ENCODE data around the gene MPO. TPM values are rescaled to one million over a fixed set of nuclear protein-coding genes. Genes with fewer than 3 reads are reported as not detected.

MPO gene
- total RNA-seq, 1 donor from 2014 or later, result 0.35 TPM

DNA sequence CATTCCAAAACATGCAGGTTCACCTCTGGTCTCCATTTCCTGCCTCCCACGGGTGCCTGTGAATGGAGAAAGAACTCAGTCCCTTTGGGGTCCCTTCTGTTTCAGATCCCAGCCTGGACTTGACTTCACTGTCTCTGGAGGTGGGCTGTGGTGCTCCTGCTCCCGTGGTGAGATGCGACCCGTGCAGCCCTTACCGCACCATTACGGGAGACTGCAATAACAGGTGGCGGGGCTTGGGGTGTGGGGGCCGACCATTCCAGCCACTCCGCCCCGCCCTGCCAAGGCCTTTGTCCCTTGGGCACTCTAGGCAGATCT, 31.8 kb downstream of the MPO start:
- no peak overlapping the region for H3K27ac ChIP-seq
- no peaks in the 10 kb centered on the region for H3K9me3 ChIP-seq
- H3K4me3 ChIP-seq, result peak overlapping the region; percentile 47
- no peak for DNase-seq
- TF ChIP-seq, protein P1, sequence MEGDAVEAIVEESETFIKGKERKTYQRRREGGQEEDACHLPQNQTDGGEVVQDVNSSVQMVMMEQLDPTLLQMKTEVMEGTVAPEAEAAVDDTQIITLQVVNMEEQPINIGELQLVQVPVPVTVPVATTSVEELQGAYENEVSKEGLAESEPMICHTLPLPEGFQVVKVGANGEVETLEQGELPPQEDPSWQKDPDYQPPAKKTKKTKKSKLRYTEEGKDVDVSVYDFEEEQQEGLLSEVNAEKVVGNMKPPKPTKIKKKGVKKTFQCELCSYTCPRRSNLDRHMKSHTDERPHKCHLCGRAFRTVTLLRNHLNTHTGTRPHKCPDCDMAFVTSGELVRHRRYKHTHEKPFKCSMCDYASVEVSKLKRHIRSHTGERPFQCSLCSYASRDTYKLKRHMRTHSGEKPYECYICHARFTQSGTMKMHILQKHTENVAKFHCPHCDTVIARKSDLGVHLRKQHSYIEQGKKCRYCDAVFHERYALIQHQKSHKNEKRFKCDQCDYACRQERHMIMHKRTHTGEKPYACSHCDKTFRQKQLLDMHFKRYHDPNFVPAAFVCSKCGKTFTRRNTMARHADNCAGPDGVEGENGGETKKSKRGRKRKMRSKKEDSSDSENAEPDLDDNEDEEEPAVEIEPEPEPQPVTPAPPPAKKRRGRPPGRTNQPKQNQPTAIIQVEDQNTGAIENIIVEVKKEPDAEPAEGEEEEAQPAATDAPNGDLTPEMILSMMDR (IDR thresholded peaks at IDR 0.05), result no peak
- no peaks in the 10 kb centered on the region for H3K27me3 ChIP-seq
- no peaks in the 10 kb centered on the region for H3K36me3 ChIP-seq
- intact Hi-C loops (cut with DNase I), result no loop called here
- no peak for ATAC-seq
- H3K4me1 ChIP-seq, result peaks cover 7% of the 10 kb centered on the region

DNA sequence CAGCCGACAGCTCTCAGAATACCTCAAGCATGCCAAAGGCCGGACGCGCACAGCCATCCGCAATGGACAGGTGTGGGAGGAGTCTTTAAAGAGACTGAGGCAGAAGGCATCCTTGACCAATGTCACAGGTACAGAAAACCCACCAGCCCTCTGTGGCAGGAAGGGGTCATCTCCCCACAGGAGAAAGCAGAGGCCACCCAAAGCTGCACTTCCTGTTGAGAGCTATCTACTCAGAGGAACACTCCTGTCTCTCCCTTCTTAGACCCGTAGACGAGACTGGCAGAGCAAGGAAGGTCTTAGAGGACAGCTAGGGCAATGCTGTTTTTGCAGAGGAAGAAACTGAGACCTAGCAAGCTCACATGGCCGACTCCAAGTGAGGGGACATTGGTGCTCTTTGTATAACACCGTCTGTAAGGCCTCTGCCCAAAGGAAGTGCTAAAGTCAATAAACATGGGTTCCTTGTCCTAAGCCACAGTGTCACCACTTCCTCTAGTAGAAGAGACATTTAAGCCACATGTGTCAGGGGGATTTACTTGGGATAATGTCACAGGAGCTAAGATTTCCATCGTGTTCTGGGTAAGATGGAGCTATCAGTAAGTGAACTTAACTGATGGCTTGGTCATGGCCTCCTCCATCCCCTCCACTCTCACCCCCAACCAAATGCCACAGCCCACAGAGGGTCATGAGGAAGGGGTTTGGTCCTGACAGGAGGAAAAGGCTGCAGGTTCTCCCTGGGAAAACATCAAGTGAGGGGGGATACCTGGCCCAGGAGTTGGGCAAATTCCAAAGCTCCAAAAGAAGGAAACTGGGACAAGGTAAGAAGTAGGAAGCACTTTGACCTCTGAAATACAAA, 33.0 kb downstream of the MPO start:
- H3K27me3 ChIP-seq, result no peaks in the 10 kb centered on the region
- H3K36me3 ChIP-seq, result no peaks in the 10 kb centered on the region
- TF ChIP-seq, protein P1 (IDR thresholded peaks at IDR 0.05), result no peak
- H3K4me3 ChIP-seq, result no peak overlapping the region
- ATAC-seq (no peak), DNase-seq (no peak)
- peaks cover 7% of the 10 kb centered on the region for H3K4me1 ChIP-seq
- H3K27ac ChIP-seq, result no peak overlapping the region
- H3K9me3 ChIP-seq, result no peaks in the 10 kb centered on the region
- intact Hi-C loops (cut with DNase I), result no loop called here

DNA sequence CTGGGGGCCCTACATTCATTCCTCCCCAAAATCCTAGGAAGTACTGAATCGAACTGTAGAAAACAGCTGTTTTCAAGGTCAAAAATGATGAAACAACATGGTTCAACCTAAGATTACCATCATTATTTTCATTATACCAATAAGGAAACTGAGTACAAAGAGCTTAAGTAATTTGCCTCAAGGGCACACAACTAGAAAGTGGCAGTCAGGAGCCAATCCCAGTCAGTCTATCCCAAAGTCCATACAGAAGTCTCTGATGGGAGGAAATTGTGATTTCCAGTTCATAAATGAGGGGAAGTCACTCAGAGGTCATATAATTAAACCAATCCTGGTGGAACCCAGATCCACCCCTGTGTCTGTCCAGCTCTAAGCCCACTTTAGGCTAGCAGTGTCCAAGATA, 34.0 kb downstream of the MPO start:
- ATAC-seq, result no peak

DNA sequence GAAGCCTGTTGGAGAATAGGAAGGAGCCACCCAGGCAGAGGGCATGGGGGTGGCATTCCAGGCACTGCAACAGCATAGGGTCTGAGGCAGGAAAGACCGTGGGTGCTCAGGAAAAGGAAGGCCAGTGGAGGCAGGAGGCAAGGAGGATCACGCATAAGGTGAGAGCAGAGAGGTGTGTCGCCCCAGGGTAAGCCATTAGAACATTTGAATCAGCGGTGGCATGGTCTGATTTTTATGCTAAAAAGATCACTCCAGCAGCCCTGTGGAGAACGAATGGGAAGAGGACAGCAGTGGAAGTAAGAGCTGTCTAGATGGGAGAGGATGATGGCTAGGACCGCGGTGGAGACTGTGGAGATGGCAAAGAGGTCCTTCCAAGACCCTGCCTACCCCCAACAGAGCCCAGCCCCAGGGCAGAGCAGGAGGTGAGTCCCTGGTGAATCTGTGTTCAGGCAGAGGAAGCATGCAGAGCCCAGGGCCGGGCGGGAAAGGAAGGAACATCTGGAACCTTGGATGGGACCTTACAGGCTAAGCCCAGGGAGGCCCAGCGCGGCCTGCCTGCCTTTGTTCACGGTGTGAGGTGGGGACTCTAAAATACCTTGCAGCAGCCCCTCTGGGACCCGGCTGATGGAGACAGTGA, 34.5 kb downstream of the MPO start:
- DNase-seq, result no peak
- no peak for ATAC-seq
- peaks cover 7% of the 10 kb centered on the region for H3K4me1 ChIP-seq
- intact Hi-C loops (cut with DNase I), result no loop called here
- no peaks in the 10 kb centered on the region for H3K9me3 ChIP-seq
- peaks cover 14% of the 10 kb centered on the region for H3K27me3 ChIP-seq
- no peaks in the 10 kb centered on the region for H3K36me3 ChIP-seq
- no peak overlapping the region for H3K4me3 ChIP-seq
- H3K27ac ChIP-seq, result no peak overlapping the region
- TF ChIP-seq, protein P1 (IDR thresholded peaks at IDR 0.05), result no peak

More for the DNA sequence above, 34.0 kb downstream of the MPO start:
- H3K4me1 ChIP-seq, result peaks cover 7% of the 10 kb centered on the region
- no peaks in the 10 kb centered on the region for H3K9me3 ChIP-seq
- TF ChIP-seq, protein P1 (IDR thresholded peaks at IDR 0.05), result no peak
- DNase-seq, result no peak
- H3K36me3 ChIP-seq, result no peaks in the 10 kb centered on the region
- H3K27me3 ChIP-seq, result peaks cover 9% of the 10 kb centered on the region
- intact Hi-C loops (cut with DNase I), result no loop called here
- H3K4me3 ChIP-seq, result no peak overlapping the region
- H3K27ac ChIP-seq, result no peak overlapping the region

DNA sequence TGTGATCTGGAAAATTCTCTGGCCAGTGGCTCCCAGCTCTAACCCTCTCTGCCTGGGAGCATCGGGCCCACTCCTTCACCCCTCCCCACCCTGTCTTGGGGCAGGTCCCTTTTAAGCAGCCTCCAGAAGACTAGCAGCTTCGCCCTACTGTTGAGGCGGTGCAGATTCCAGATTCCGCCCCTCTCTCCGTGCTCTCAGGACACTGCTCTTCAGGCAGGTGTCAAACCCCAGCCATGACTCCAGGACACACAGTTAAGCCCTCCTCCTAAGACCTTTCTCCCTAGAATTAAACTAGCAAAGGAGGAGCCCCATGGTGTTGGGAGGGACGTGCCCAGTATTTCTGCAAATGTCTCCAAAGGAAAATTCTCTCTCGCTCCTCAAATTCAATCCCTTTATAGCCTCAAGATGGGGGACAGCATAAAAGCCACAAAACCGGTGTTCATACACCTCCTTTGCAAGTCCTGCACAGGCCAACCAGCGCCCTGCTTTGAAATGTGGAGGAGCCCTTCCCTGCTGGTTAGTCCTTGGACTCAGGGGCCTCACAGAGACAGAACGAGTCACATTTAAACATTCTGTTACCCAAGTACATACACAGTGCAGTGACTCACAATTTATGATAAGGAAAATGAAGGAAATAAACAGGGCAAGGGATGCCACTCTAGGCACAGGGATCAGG, 35.2 kb downstream of the MPO start:
- ATAC-seq (no peak), DNase-seq (no peak)
- Histone ChIP-seq H3K36me3 (no peaks in the 10 kb centered on the region), H3K9me3 (no peaks in the 10 kb centered on the region), H3K4me3 (no peak overlapping the region), H3K27me3 (peaks cover 21% of the 10 kb centered on the region), H3K27ac (no peak overlapping the region), H3K4me1 (peaks cover 7% of the 10 kb centered on the region)
- TF ChIP-seq, protein P1 (IDR thresholded peaks at IDR 0.05), result no peak
- intact Hi-C loops (cut with DNase I), result no loop called here
